ENCODE data around the gene C2orf72. TPM values are rescaled to one million over a fixed set of nuclear protein-coding genes. Genes with fewer than 3 reads are reported as not detected.

C2orf72 gene
- total and polyA plus RNA-seq, 10 of the 15 experiments (the other 5 are each of a cell fraction or from before 2014, with no cell fraction given) = under 0.01 to 0.29 (median 0.10) TPM; not detected in 6

DNA sequence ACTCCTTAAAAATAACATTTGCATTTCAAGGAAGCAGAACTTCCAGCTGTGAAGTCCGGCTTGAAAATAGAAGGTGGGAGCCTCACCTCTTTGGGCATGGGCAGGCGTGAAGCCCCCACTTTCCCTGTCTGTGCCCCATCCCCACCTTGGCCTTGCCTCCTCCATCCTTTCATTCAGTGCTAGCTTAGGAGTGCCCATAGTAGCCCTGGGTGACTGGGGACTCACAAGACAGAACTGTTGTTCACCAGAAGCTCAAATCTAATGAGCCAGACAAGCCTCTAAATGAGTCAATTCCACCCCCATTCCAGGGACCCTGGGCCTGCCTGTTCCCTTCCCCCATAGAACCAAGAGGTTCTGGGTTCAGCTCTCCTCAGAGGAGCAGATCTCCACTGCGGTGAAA, 21.4 kb upstream of the C2orf72 start:
- CTCF ChIA-PET = interaction anchor here (0.7 to 0.9 kb wide), 2 partner anchors 10 to 192 kb away, joined by 3 read pairs; no protein-coding TSS in a partner anchor
- TF ChIP-seq CHD4 (IDR thresholded peaks at IDR 0.05) (no peak), FOS (IDR thresholded peaks at IDR 0.05; ENCODE audit: borderline replicate concordance, extremely low read depth, insufficient read length) (no peak), PAX8 (IDR thresholded peaks at IDR 0.05) (no peak), CREM (IDR thresholded peaks at IDR 0.05; ENCODE audit: low read depth) (no peak), BCL3 (IDR thresholded peaks at IDR 0.05; ENCODE audit: borderline replicate concordance, insufficient read depth, low read depth, low read length, poor library complexity, severe bottlenecking) (no peak)
- H2AFZ ChIP-seq (ENCODE audit: control insufficient read depth, low read depth, low read length) = no peak overlapping the region
- no peak overlapping the region for H3K9ac ChIP-seq (ENCODE audit: control insufficient read depth, insufficient read depth, low read length)
- no peaks in the 10 kb centered on the region for H4K20me1 ChIP-seq (ENCODE audit: control insufficient read depth, insufficient read depth)
- H3K4me2 ChIP-seq (ENCODE audit: control insufficient read depth, insufficient read depth) = no peak overlapping the region
- H3K27me3 ChIP-seq (replicated peaks in 1 of 2; ENCODE audit: control insufficient read depth in 2 of 2, insufficient read depth in 2 of 2, low read length in 1 of 2) = peaks cover 0 to 2% of the 10 kb centered on the region in 2 experiments; a peak in 2 of 4 replicates
- H3K4me3 ChIP-seq = no peak overlapping the region
- RAD21 ChIA-PET (ENCODE audit: unreplicated experiment) = interaction anchor here (0.6 to 1.5 kb wide), 2 partner anchors 192 to 412 kb away, joined by 3 to 4 read pairs; no protein-coding TSS in a partner anchor
- in situ Hi-C loops (cut with MboI) (no loop called here), intact Hi-C loops (cut with micrococcal nuclease; ENCODE audit: unreplicated experiment) (no loop called here)
- no peaks in the 10 kb centered on the region for H3K9me3 ChIP-seq (replicated peaks; ENCODE audit: control insufficient read depth, insufficient read depth, low read length)
- SMC1A ChIA-PET (ENCODE audit: uncharacterized antibody, unreplicated experiment) = interaction anchor here (1.0 to 1.3 kb wide), 2 partner anchors 9 to 88 kb away, joined by 4 read pairs; no protein-coding TSS in a partner anchor
- no peak for ATAC-seq
- BruUV-seq (replicated peaks) = no TSS peak
- no peak for DNase-seq (ENCODE audit: low read depth, low spot score)
- H3K4me1 ChIP-seq (ENCODE audit: control insufficient read depth, insufficient read depth, low read length) = no peaks in the 10 kb centered on the region
- no peak overlapping the region for H3K27ac ChIP-seq (ENCODE audit: control insufficient read depth, insufficient read depth)
- H3K36me3 ChIP-seq (ENCODE audit: control insufficient read depth in 2 of 2, insufficient read depth in 2 of 2, low read length in 1 of 2) = no peaks in the 10 kb centered on the region
- H3K79me2 ChIP-seq (ENCODE audit: control insufficient read depth, insufficient read depth, low read length) = no peaks in the 10 kb centered on the region
- FAIRE-seq = no peak
- POLR2A ChIA-PET = no interaction called here
- WGBS (ENCODE audit: insufficient coverage, insufficient replicate concordance, low lambda C conversion rate, missing lambda C conversion rate) = 52% methylated on average over 3 of the region's 3 CpGs

Measured in GM12878 (cell line).